GM12872 (cell line): ENCODE measurements around the gene CDK12.

Experiments
- TF ChIP-seq, protein P1 (sequence below): IDR thresholded peaks from 3 replicates; pipeline ENCODE4 v1.5.1; 2011; ENCODE audit warnings: low read depth, mild to moderate bottlenecking, low read length, moderate library complexity; ENCODE audit not compliant: insufficient read depth

CDK12 gene

DNA sequence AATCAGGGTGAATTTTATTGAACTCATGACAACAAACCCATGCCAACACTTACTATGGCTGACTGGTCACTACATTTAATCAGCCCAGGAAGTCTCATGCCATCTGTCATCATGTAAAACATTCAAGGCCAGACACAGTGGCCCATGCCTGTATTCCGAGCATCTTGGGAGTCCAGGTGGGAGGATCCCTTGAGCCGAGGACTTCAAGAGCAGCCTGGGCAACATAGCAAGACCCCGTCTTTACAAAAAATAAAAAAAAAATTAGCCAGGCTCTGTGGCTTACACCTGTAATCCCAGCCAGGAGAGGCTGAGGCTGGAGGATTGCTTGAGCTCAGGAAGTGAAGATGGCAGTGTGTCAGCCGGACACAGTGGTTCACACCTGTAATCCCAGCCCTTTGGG, 5.4 kb upstream of the CDK12 start:
- TF ChIP-seq, protein P1, sequence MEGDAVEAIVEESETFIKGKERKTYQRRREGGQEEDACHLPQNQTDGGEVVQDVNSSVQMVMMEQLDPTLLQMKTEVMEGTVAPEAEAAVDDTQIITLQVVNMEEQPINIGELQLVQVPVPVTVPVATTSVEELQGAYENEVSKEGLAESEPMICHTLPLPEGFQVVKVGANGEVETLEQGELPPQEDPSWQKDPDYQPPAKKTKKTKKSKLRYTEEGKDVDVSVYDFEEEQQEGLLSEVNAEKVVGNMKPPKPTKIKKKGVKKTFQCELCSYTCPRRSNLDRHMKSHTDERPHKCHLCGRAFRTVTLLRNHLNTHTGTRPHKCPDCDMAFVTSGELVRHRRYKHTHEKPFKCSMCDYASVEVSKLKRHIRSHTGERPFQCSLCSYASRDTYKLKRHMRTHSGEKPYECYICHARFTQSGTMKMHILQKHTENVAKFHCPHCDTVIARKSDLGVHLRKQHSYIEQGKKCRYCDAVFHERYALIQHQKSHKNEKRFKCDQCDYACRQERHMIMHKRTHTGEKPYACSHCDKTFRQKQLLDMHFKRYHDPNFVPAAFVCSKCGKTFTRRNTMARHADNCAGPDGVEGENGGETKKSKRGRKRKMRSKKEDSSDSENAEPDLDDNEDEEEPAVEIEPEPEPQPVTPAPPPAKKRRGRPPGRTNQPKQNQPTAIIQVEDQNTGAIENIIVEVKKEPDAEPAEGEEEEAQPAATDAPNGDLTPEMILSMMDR = no peak

- TF ChIP-seq, protein P1 = no peak
These were observed 762 bp downstream of the CDK12 start for GRCh38 chr17:39461926-39462569.

DNA sequence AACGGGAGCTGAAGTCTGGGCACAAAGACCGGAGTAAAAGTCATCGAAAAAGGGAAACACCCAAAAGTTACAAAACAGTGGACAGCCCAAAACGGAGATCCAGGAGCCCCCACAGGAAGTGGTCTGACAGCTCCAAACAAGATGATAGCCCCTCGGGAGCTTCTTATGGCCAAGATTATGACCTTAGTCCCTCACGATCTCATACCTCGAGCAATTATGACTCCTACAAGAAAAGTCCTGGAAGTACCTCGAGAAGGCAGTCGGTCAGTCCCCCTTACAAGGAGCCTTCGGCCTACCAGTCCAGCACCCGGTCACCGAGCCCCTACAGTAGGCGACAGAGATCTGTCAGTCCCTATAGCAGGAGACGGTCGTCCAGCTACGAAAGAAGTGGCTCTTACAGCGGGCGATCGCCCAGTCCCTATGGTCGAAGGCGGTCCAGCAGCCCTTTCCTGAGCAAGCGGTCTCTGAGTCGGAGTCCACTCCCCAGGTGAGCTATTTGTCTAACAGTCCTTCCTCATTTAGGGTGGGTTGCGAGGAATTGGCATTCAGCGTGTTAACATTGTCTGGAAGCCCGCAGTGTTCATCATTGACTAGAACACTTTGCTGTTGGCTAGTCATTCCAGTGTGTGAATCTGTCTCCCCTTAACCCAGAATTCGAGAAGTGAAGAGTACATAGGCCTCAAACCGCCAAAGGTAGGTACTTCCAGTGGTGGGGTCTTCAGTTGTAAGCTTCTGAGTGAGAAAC, 1.5 kb downstream of the CDK12 start:
- TF ChIP-seq, protein P1 = no peak

DNA sequence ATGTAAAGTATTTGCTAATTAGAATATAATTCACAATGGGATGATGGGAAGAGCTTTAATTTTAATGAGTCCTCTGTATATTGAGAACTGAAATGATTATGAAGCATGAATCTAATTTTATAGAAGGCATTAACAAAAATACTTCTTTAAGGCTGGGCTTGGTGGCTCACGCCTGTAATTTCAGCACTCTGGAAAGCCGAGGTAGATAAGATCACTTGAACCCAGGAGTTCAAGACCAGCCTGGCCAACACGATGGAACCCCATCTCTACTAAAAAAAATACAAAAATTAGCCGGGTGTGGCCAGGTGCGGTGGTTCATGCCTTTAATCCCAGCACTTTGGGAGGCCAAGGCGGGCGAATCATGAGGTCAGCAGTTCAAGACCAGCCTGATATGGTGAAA, 12.0 kb downstream of the CDK12 start:
- TF ChIP-seq, protein P1 = no peak

DNA sequence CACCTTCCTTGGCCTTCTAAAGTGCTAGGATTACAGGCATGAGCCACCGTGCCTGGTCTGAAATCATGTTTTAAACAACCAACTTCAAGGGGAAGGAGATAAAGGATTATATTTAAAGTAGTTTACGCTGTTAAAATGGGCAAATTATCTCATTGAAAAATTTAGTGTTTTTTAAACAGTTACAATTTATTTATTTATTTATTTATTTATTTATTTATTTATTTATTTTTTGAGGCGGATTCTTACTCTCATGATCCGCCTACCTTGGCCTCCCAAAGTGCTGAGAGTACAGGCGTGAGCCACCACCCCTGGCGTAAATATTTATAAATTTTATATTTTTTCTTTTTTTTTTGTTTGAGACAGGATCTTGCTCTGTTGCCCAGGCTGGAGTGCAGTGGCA, 22.2 kb downstream of the CDK12 start:
- TF ChIP-seq, protein P1 = no peak

- TF ChIP-seq, protein P1 = no peak
These were observed 22.9 kb downstream of the CDK12 start for GRCh38 chr17:39484178-39484577.

- TF ChIP-seq, protein P1 = no peak
These were observed 24.3 kb downstream of the CDK12 start for GRCh38 chr17:39485555-39485954.
